ENCODE measurements around the gene TACC2. TPM values are rescaled to one million over a fixed set of nuclear protein-coding genes. Genes with fewer than 3 reads are reported as not detected.
A peak's percentile ranks its signal among the peaks of the same experiment; 100 is the strongest.

Gene TACC2
- total and polyA plus RNA-seq, 12 donors, result 68.1 to 451 (median 364) TPM

DNA sequence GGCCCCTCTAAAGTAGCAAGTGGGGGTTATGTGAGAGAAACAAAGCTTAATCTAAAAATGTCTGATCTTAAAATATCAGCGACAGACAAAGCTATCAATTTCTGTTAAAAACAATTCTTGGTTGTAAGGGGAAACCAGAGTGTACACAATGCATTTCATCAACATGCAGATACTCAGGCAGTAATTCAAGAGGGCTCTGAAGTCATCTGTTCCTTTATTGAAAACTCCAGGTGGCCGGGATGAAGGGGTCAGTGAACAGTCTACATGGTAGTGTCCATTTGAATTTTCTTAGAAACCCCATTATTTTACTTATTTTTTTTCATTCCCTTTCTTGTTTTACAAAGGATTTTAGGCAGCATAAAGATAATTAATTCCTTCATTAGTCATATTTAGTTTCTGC is 245.5 kb downstream of the TACC2 start:
- WGBS, 2 donors, result 62 to 72% methylated on average over 2 of the region's 2 CpGs
- TF ChIP-seq, protein P1, sequence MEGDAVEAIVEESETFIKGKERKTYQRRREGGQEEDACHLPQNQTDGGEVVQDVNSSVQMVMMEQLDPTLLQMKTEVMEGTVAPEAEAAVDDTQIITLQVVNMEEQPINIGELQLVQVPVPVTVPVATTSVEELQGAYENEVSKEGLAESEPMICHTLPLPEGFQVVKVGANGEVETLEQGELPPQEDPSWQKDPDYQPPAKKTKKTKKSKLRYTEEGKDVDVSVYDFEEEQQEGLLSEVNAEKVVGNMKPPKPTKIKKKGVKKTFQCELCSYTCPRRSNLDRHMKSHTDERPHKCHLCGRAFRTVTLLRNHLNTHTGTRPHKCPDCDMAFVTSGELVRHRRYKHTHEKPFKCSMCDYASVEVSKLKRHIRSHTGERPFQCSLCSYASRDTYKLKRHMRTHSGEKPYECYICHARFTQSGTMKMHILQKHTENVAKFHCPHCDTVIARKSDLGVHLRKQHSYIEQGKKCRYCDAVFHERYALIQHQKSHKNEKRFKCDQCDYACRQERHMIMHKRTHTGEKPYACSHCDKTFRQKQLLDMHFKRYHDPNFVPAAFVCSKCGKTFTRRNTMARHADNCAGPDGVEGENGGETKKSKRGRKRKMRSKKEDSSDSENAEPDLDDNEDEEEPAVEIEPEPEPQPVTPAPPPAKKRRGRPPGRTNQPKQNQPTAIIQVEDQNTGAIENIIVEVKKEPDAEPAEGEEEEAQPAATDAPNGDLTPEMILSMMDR (IDR thresholded peaks at IDR 0.05), result no peak
- H3K36me3 ChIP-seq, result peaks cover 0 to 94% (median 46%) of the 10 kb centered on the region in 9 donors
- peak overlapping the region in 4 of 10 donors; percentile 32 to 59 (median 48) for H3K27ac ChIP-seq
- H3K9me3 ChIP-seq, result no peaks in the 10 kb centered on the region
- no peak overlapping the region for H3K4me3 ChIP-seq
- ATAC-seq, result peak in 1 of 8 donors; percentile 13
- H3K27me3 ChIP-seq, result no peaks in the 10 kb centered on the region
- intact Hi-C loops (cut with DNase I), result no loop called here
- DNase-seq, result no peak
- H3K4me1 ChIP-seq, result peaks cover 0 to 24% (median 6%) of the 10 kb centered on the region in 9 donors

GRCh38 chr10:122236690-122237306 is 247.8 kb downstream of the TACC2 start:
- no peak for ATAC-seq
- Histone ChIP-seq H3K36me3 (peaks cover 0 to 94% (median 41%) of the 10 kb centered on the region in 9 donors), H3K9me3 (no peaks in the 10 kb centered on the region), H3K4me1 (peaks cover 0 to 24% (median 6%) of the 10 kb centered on the region in 9 donors), H3K27me3 (no peaks in the 10 kb centered on the region), H3K4me3 (no peak overlapping the region), H3K27ac (no peak overlapping the region)
- intact Hi-C loops (cut with DNase I), result no loop called here
- 75 to 79% methylated on average over 5 of the region's 5 CpGs for WGBS, 2 donors
- DNase-seq, result no peak
- TF ChIP-seq, protein P1 (IDR thresholded peaks at IDR 0.05), result no peak

- no peak for DNase-seq
- peaks cover 0 to 18% (median 6%) of the 10 kb centered on the region in 9 donors for H3K4me1 ChIP-seq
- no peaks in the 10 kb centered on the region for H3K9me3 ChIP-seq
- TF ChIP-seq, protein P1 (IDR thresholded peaks at IDR 0.05), result no peak
- no peak for ATAC-seq
- no peak overlapping the region for H3K4me3 ChIP-seq
- no peaks in the 10 kb centered on the region for H3K27me3 ChIP-seq
- intact Hi-C loops (cut with DNase I), result no loop called here
- H3K36me3 ChIP-seq, result peaks cover 0 to 94% (median 47%) of the 10 kb centered on the region in 9 donors
- 90 to 92% methylated on average over 17 of the region's 17 CpGs for WGBS, 2 donors
- no peak overlapping the region for H3K27ac ChIP-seq
Measured at GRCh38 chr10:122237331-122237990, 248.5 kb downstream of the TACC2 start.

DNA sequence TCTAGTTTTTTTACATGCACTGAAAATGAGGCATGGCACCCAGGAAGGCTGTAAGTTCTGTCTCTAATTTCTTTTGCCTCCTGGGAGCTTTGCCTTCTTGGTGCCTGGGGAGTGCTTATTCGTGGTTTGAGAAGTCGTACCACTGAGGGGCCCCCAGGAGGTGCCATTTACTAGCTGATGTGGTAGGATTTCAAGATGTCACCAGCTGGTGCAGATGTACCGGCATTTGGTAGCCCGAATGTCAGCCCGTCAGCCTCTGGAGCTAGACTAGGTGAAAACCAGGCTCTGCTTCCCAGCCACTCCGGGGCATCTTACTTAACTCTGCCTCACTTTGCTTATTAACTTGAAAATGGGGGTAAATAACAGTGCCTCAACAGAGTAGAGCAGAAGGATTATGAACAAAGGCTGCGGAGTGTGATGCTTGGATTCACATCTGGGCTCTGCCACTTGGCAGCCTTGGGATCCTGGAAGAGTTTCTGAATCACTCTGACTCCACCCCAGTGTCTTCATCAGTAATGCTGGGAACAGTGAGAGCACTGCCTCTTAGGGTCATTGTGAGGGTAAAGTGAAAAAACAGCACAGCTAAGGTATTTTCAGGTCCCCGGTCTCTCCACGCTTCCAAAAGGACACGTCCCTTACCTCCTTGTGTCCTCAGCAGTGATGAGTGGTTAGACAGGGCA is 250.8 kb downstream of the TACC2 start:
- ATAC-seq, result no peak
- peaks cover 0 to 16% (median 6%) of the 10 kb centered on the region in 9 donors for H3K4me1 ChIP-seq
- TF ChIP-seq, protein P1 (IDR thresholded peaks at IDR 0.05), result no peak
- intact Hi-C loops (cut with DNase I), result no loop called here
- peaks cover 0 to 100% (median 56%) of the 10 kb centered on the region in 9 donors for H3K36me3 ChIP-seq
- no peak overlapping the region for H3K27ac ChIP-seq
- no peak for DNase-seq
- H3K9me3 ChIP-seq, result no peaks in the 10 kb centered on the region
- 89 to 90% methylated on average over 10 of the region's 10 CpGs for WGBS, 2 donors
- no peaks in the 10 kb centered on the region for H3K27me3 ChIP-seq
- H3K4me3 ChIP-seq, result no peak overlapping the region
